ENCODE data around the gene WNT7A.

WNT7A gene

GRCh38 chr3:13826672-13827071, 53.2 kb downstream of the WNT7A start:
- DNase-seq, result no peak
- Histone ChIP-seq H2BK120ac (ENCODE audit: low read depth, low read length) (no peak overlapping the region), H2BK12ac (ENCODE audit: low read length in 2 of 2) (no peak overlapping the region), H3K4me1 (ENCODE audit: control insufficient read depth, insufficient read depth, low read depth, low read length) (no peaks in the 10 kb centered on the region), H3K9me3 (ENCODE audit: control insufficient read depth, low read length) (peaks cover 7% of the 10 kb centered on the region), H3K23ac (ENCODE audit: low read length in 2 of 2) (no peak overlapping the region), H4K8ac (ENCODE audit: low read length) (no peak overlapping the region), H3K4me2 (ENCODE audit: low read length, poor library complexity, severe bottlenecking) (no peak overlapping the region), H3K27me3 (ENCODE audit: control insufficient read depth in 1 of 2, insufficient read depth in 1 of 2, low read length in 2 of 2) (peaks cover 0 to 17% of the 10 kb centered on the region in 2 experiments), H2AFZ (ENCODE audit: low read depth, low read length) (no peak overlapping the region), H3K4me3 (ENCODE audit: insufficient read depth in 1 of 2, low read depth in 1 of 2, low read length in 2 of 2) (no peak overlapping the region), H2AK5ac (ENCODE audit: low read length, severe bottlenecking) (no peak overlapping the region), H3K9ac (ENCODE audit: low read length) (no peak overlapping the region), H3K36me3 (ENCODE audit: control insufficient read depth in 1 of 2, insufficient read depth in 2 of 2, low read depth in 1 of 2, low read length in 2 of 2) (no peaks in the 10 kb centered on the region), H3K14ac (ENCODE audit: low read length in 2 of 2) (no peak overlapping the region), H2BK15ac (ENCODE audit: low read depth, poor library complexity, severe bottlenecking) (no peak overlapping the region), H3K4ac (ENCODE audit: low read depth in 1 of 2, low read length in 2 of 2) (no peak overlapping the region), H4K91ac (ENCODE audit: low read length) (no peak overlapping the region), H3K79me1 (replicated peaks; ENCODE audit: low read length, poor library complexity, severe bottlenecking) (no peaks in the 10 kb centered on the region), H3K27ac (ENCODE audit: low read length, poor library complexity, severe bottlenecking) (no peak overlapping the region), H2BK5ac (ENCODE audit: low read depth, low read length, poor library complexity, severe bottlenecking) (no peak overlapping the region), H3K18ac (ENCODE audit: low read depth in 1 of 2, low read length in 2 of 2) (no peak overlapping the region)

GRCh38 chr3:13825821-13826220, 54.0 kb downstream of the WNT7A start:
- Histone ChIP-seq H2BK12ac (ENCODE audit: low read length in 2 of 2) (no peak overlapping the region), H3K27me3 (ENCODE audit: control insufficient read depth in 1 of 2, insufficient read depth in 1 of 2, low read length in 2 of 2) (peaks cover 0 to 17% of the 10 kb centered on the region in 2 experiments), H2BK5ac (ENCODE audit: low read depth, low read length, poor library complexity, severe bottlenecking) (no peak overlapping the region), H3K27ac (ENCODE audit: low read length, poor library complexity, severe bottlenecking) (no peak overlapping the region), H3K18ac (ENCODE audit: low read depth in 1 of 2, low read length in 2 of 2) (no peak overlapping the region), H3K4me1 (ENCODE audit: control insufficient read depth, insufficient read depth, low read depth, low read length) (no peaks in the 10 kb centered on the region), H4K91ac (ENCODE audit: low read length) (no peak overlapping the region), H3K9me3 (ENCODE audit: control insufficient read depth, low read length) (peaks cover 9% of the 10 kb centered on the region), H3K23ac (ENCODE audit: low read length in 2 of 2) (no peak overlapping the region), H3K9ac (ENCODE audit: low read length) (no peak overlapping the region), H3K4me3 (ENCODE audit: insufficient read depth in 1 of 2, low read depth in 1 of 2, low read length in 2 of 2) (no peak overlapping the region), H2AK5ac (ENCODE audit: low read length, severe bottlenecking) (no peak overlapping the region), H3K4me2 (ENCODE audit: low read length, poor library complexity, severe bottlenecking) (no peak overlapping the region), H2BK15ac (ENCODE audit: low read depth, poor library complexity, severe bottlenecking) (no peak overlapping the region), H2BK120ac (ENCODE audit: low read depth, low read length) (no peak overlapping the region), H3K4ac (ENCODE audit: low read depth in 1 of 2, low read length in 2 of 2) (no peak overlapping the region), H3K14ac (ENCODE audit: low read length in 2 of 2) (no peak overlapping the region), H2AFZ (ENCODE audit: low read depth, low read length) (no peak overlapping the region), H4K8ac (ENCODE audit: low read length) (no peak overlapping the region), H3K36me3 (ENCODE audit: control insufficient read depth in 1 of 2, insufficient read depth in 2 of 2, low read depth in 1 of 2, low read length in 2 of 2) (no peaks in the 10 kb centered on the region), H3K79me1 (replicated peaks; ENCODE audit: low read length, poor library complexity, severe bottlenecking) (no peaks in the 10 kb centered on the region)
- DNase-seq, result no peak
- WGBS, result 71% methylated on average over 10 of the region's 10 CpGs

DNA sequence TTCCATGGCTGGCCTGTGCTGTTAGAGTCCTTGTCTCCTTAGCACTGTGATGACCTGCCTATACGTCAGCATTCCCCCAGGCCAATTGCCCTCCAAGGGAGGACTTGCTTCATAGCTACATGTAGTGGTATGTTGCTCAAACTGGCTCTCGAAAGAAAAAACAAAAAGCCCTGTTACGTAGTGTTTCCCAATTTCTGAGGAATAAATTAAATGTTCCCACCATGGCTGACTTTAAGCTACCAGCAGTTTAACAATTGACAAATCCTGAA, 54.6 kb downstream of the WNT7A start:
- Histone ChIP-seq H3K4me2 (ENCODE audit: low read length, poor library complexity, severe bottlenecking) (no peak overlapping the region), H3K14ac (ENCODE audit: low read length in 2 of 2) (no peak overlapping the region), H3K4me3 (ENCODE audit: insufficient read depth in 1 of 2, low read depth in 1 of 2, low read length in 2 of 2) (no peak overlapping the region), H3K9me3 (ENCODE audit: control insufficient read depth, low read length) (peaks cover 10% of the 10 kb centered on the region), H2BK120ac (ENCODE audit: low read depth, low read length) (no peak overlapping the region), H3K36me3 (ENCODE audit: control insufficient read depth in 1 of 2, insufficient read depth in 2 of 2, low read depth in 1 of 2, low read length in 2 of 2) (no peaks in the 10 kb centered on the region), H3K27ac (ENCODE audit: low read length, poor library complexity, severe bottlenecking) (no peak overlapping the region), H3K18ac (ENCODE audit: low read depth in 1 of 2, low read length in 2 of 2) (no peak overlapping the region), H3K9ac (ENCODE audit: low read length) (no peak overlapping the region), H2AFZ (ENCODE audit: low read depth, low read length) (no peak overlapping the region), H3K23ac (ENCODE audit: low read length in 2 of 2) (no peak overlapping the region), H3K27me3 (ENCODE audit: control insufficient read depth in 1 of 2, insufficient read depth in 1 of 2, low read length in 2 of 2) (peaks cover 0 to 11% of the 10 kb centered on the region in 2 experiments), H2BK12ac (ENCODE audit: low read length in 2 of 2) (no peak overlapping the region), H4K8ac (ENCODE audit: low read length) (no peak overlapping the region), H4K91ac (ENCODE audit: low read length) (no peak overlapping the region), H2AK5ac (ENCODE audit: low read length, severe bottlenecking) (no peak overlapping the region), H3K79me1 (replicated peaks; ENCODE audit: low read length, poor library complexity, severe bottlenecking) (no peaks in the 10 kb centered on the region), H3K4me1 (ENCODE audit: control insufficient read depth, insufficient read depth, low read depth, low read length) (no peaks in the 10 kb centered on the region), H3K4ac (ENCODE audit: low read depth in 1 of 2, low read length in 2 of 2) (no peak overlapping the region), H2BK15ac (ENCODE audit: low read depth, poor library complexity, severe bottlenecking) (no peak overlapping the region), H2BK5ac (ENCODE audit: low read depth, low read length, poor library complexity, severe bottlenecking) (no peak overlapping the region)
- no peak for DNase-seq
- WGBS, result 69% methylated on average over 3 of the region's 3 CpGs

GRCh38 chr3:13824521-13825310, 55.2 kb downstream of the WNT7A start:
- Histone ChIP-seq H3K9ac (ENCODE audit: low read length) (no peak overlapping the region), H3K27me3 (ENCODE audit: control insufficient read depth in 1 of 2, insufficient read depth in 1 of 2, low read length in 2 of 2) (peaks cover 0 to 10% of the 10 kb centered on the region in 2 experiments), H3K18ac (ENCODE audit: low read depth in 1 of 2, low read length in 2 of 2) (no peak overlapping the region), H2AFZ (ENCODE audit: low read depth, low read length) (no peak overlapping the region), H3K4ac (ENCODE audit: low read depth in 1 of 2, low read length in 2 of 2) (no peak overlapping the region), H3K36me3 (ENCODE audit: control insufficient read depth in 1 of 2, insufficient read depth in 2 of 2, low read depth in 1 of 2, low read length in 2 of 2) (no peaks in the 10 kb centered on the region), H3K4me2 (ENCODE audit: low read length, poor library complexity, severe bottlenecking) (no peak overlapping the region), H4K91ac (ENCODE audit: low read length) (no peak overlapping the region), H3K14ac (ENCODE audit: low read length in 2 of 2) (no peak overlapping the region), H2BK12ac (ENCODE audit: low read length in 2 of 2) (no peak overlapping the region), H2AK5ac (ENCODE audit: low read length, severe bottlenecking) (no peak overlapping the region), H3K27ac (ENCODE audit: low read length, poor library complexity, severe bottlenecking) (no peak overlapping the region), H2BK15ac (ENCODE audit: low read depth, poor library complexity, severe bottlenecking) (no peak overlapping the region), H3K4me3 (ENCODE audit: insufficient read depth in 1 of 2, low read depth in 1 of 2, low read length in 2 of 2) (no peak overlapping the region), H3K4me1 (ENCODE audit: control insufficient read depth, insufficient read depth, low read depth, low read length) (no peaks in the 10 kb centered on the region), H3K23ac (ENCODE audit: low read length in 2 of 2) (no peak overlapping the region), H2BK5ac (ENCODE audit: low read depth, low read length, poor library complexity, severe bottlenecking) (no peak overlapping the region), H3K79me1 (replicated peaks; ENCODE audit: low read length, poor library complexity, severe bottlenecking) (no peaks in the 10 kb centered on the region), H4K8ac (ENCODE audit: low read length) (no peak overlapping the region), H2BK120ac (ENCODE audit: low read depth, low read length) (no peak overlapping the region), H3K9me3 (ENCODE audit: control insufficient read depth, low read length) (peaks cover 10% of the 10 kb centered on the region)
- whole genome bisulfite sequencing, result 71% methylated on average over 8 of the region's 8 CpGs
- no peak for DNase-seq
